Motor neuron (in vitro differentiated cells): ENCODE measurements around the gene DEUP1. TPM values are rescaled to one million over a fixed set of nuclear protein-coding genes. Genes with fewer than 3 reads are reported as not detected.

Experiments
- ATAC-seq, 8 experiments: fragments of 200-7000 bp; cut with Tn5 transposase; replicated peaks in 6 of 8; 2 replicates each; pipeline ENCODE4 v1.8.0; 2021; ENCODE audit warnings: mild to moderate bottlenecking in 8 of 8, moderate library complexity in 8 of 8
- H3K27ac ChIP-seq, 2 donors: fragments of 250-450 bp; sonication (Bioruptor Pico); 2 replicates each; pipeline ENCODE4 v1.9.0; 2021; ENCODE audit warnings: antibody characterized with exemption in 2 of 2, mild to moderate bottlenecking in 2 of 2, moderate library complexity in 1 of 2
- H3K4me1 ChIP-seq, 2 donors: fragments of 250-450 bp; sonication (Bioruptor Pico); replicated peaks in 1 of 2; 2 replicates each; pipeline ENCODE4 v1.6.1; 2021; ENCODE audit warnings: antibody characterized with exemption in 2 of 2, mild to moderate bottlenecking in 2 of 2, moderate library complexity in 1 of 2
- H3K4me3 ChIP-seq, 5 donors: fragments of 250-450 bp; sonication (Bioruptor Pico); 2 replicates each; pipeline ENCODE4 v1.9.0; 2021; ENCODE audit warnings: antibody characterized with exemption in 5 of 5, mild to moderate bottlenecking in 5 of 5, moderate library complexity in 4 of 5
- WGBS, 10 experiments: fragments of 450-650 bp; shearing (Covaris generic); methylation state at CpG; one replicate each; pipeline ENCODE4 v1.0.0; 2022; 5-methylcytosine and 5-hydroxymethylcytosine counted together
- in situ Hi-C, 9 experiments: fragments of 400-800 bp; cut with MboI; loops; one replicate each; pipeline ENCODE4 v1.15.0; 2021; ENCODE audit warnings: low sequenced_read_pairs in 9 of 9, low pct_unique_long_range_greater_than_20kb in 2 of 9; ENCODE audit not compliant: unreplicated experiment in 9 of 9
- total RNA-seq, 8 experiments: library from RNA; unstranded; fragments of 300-600 nt; gene quantifications; 2 replicates each; pipeline versions ENCODE4 v1.2.3 to v1.2.4, GENCODE V29; 2022

Gene DEUP1
- total RNA-seq, 8 experiments from 2014 or later, result 0.08 to 1.4 (median 0.31) TPM; not detected in 1

GRCh38 chr11:93464927-93465540, 134.5 kb downstream of the DEUP1 start:
- no peak overlapping the region for H3K4me3 ChIP-seq
- ATAC-seq, result no peak
- in situ Hi-C loops, result no loop called here
- H3K27ac ChIP-seq, result no peak overlapping the region
- H3K4me1 ChIP-seq, result no peaks in the 10 kb centered on the region
- WGBS, 10 experiments, result 10 to 80% (median 67%) methylated on average over 1 to 3 of the region's 3 CpGs; no CpG with 5 or more reads in 1 of the 10 experiments

GRCh38 chr11:93467054-93467453, 136.5 kb downstream of the DEUP1 start:
- in situ Hi-C loops, result no loop called here

DNA sequence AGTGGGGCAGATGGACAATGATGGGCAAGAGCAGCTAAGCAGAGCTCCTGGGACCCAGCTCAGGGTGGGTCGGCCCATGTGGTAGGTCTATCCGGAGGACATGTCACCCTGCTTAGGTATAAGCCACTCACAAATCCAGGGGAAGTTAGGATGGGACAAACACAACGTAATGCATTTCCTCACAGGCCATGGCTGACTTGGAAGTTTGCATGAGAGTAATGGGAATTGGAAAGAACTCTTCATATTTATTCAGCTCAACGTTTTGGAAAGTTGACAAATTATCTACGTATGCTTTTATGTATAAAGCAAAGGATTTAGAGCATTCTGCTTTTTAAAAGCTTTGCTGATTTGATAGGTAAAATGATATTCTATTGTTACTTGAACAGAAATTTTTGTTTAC, 137.7 kb downstream of the DEUP1 start:
- H3K4me3 ChIP-seq, result no peak overlapping the region
- H3K27ac ChIP-seq, result no peak overlapping the region
- in situ Hi-C loops, result no loop called here
- no peaks in the 10 kb centered on the region for H3K4me1 ChIP-seq
- WGBS, 10 experiments, result 8 to 100% (median 75%) methylated on average over 1 to 5 of the region's 5 CpGs
- ATAC-seq, result peak in 1 of 8 experiments; percentile 66

More at GRCh38 chr11:93467054-93467453, 136.5 kb downstream of the DEUP1 start:
- Histone ChIP-seq H3K4me1 (no peaks in the 10 kb centered on the region), H3K4me3 (no peak overlapping the region), H3K27ac (no peak overlapping the region)
- no peak for ATAC-seq
- WGBS, 10 experiments, result 20 to 100% (median 80%) methylated on average over 1 to 3 of the region's 4 CpGs; no CpG with 5 or more reads in 6 of the 10 experiments

- H3K4me1 ChIP-seq, result peaks cover 13 to 16% of the 10 kb centered on the region in 2 donors
- ATAC-seq, result peak in 1 of 8 experiments; percentile 28
- 67 to 100% (median 100%) methylated on average over 1 of the region's 1 CpG; no CpG with 5 or more reads in 4 of the 10 experiments for WGBS, 10 experiments
- no peak overlapping the region for H3K4me3 ChIP-seq
- H3K27ac ChIP-seq, result no peak overlapping the region
- in situ Hi-C loops, result no loop called here
These were observed 143.6 kb downstream of the DEUP1 start for GRCh38 chr11:93474123-93474522.

- WGBS, 10 experiments, result 0 to 100% (median 82%) methylated on average over 1 to 3 of the region's 3 CpGs; no CpG with 5 or more reads in 2 of the 10 experiments
- H3K4me1 ChIP-seq, result peaks cover 13 to 16% of the 10 kb centered on the region in 2 donors
- ATAC-seq, result peak in 3 of 8 experiments; percentile 88 to 93 (median 92)
These were observed 146.3 kb downstream of the DEUP1 start for GRCh38 chr11:93476796-93477195.

DNA sequence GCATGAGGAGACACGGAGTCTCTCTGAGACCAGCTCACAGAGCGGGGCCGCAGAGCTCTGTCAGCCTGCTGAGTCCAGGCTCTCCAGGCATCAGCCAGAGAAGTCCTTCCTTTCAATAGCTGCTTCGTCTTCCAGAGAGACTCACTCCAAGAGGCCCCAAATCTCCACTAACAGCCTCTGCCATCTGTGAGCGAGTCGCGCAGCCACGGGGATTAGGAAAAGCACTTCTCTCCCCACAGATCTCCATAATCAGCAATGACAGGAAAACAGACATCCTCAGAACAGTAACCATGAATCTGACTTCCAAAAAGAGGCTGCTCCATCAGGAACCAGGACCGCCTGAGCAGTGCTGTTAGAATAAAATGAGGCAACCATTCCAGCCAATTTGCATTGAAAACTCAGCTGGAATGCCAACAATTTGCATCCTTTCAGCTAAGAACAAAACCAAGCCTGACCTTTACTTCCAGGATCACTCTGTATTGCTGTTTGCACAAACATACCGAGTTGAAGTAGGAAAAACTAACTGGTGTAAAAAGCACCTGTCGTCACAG, 147.2 kb downstream of the DEUP1 start:
- H3K4me3 ChIP-seq, result no peak overlapping the region
- peak; percentile 22 to 71 (median 54) for ATAC-seq

More at GRCh38 chr11:93476796-93477195, 146.3 kb downstream of the DEUP1 start:
- H3K4me3 ChIP-seq, result no peak overlapping the region
- no peak overlapping the region for H3K27ac ChIP-seq
- in situ Hi-C loops, result no loop called here

DNA sequence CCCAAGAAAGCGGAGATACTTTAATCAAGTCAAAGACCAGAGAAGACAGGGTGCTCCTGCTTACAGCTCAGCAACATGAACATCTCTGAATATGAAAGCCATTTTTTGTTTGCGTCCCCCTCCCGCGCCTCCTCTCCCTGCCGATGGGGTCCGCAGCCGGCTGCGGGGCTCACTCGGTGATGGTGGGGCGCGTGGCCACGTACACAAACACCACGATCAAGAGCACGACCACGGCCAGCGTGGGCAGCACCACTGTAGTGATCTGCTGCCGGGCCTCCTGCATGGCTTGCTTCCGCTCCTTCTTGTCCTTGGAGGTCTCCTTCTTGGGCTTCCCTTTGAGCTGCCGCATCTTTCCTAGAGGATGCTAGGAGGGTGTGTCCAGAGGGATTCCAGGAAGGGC, 148.3 kb downstream of the DEUP1 start:
- Histone ChIP-seq H3K4me3 (no peak overlapping the region), H3K27ac (no peak overlapping the region), H3K4me1 (peaks cover 13 to 16% of the 10 kb centered on the region in 2 donors)
- ATAC-seq, result no peak
- 85 to 100% (median 97%) methylated on average over 1 to 15 of the region's 19 CpGs; no CpG with 5 or more reads in 4 of the 10 experiments for WGBS, 10 experiments
- in situ Hi-C loops, result no loop called here

More for the DNA sequence above, 147.2 kb downstream of the DEUP1 start:
- peaks cover 13 to 16% of the 10 kb centered on the region in 2 donors for H3K4me1 ChIP-seq
- in situ Hi-C loops, result no loop called here
- 41 to 94% (median 52%) methylated on average over 2 to 11 of the region's 11 CpGs for WGBS, 10 experiments
- H3K27ac ChIP-seq, result no peak overlapping the region

- peaks cover 13 to 16% of the 10 kb centered on the region in 2 donors for H3K4me1 ChIP-seq
- no peak overlapping the region for H3K4me3 ChIP-seq
- no peak for ATAC-seq
- in situ Hi-C loops, result no loop called here
- 79 to 100% (median 100%) methylated on average over 1 to 3 of the region's 6 CpGs; no CpG with 5 or more reads in 4 of the 10 experiments for WGBS, 10 experiments
- H3K27ac ChIP-seq, result no peak overlapping the region
These were observed 149.7 kb downstream of the DEUP1 start for GRCh38 chr11:93480256-93480655.

DNA sequence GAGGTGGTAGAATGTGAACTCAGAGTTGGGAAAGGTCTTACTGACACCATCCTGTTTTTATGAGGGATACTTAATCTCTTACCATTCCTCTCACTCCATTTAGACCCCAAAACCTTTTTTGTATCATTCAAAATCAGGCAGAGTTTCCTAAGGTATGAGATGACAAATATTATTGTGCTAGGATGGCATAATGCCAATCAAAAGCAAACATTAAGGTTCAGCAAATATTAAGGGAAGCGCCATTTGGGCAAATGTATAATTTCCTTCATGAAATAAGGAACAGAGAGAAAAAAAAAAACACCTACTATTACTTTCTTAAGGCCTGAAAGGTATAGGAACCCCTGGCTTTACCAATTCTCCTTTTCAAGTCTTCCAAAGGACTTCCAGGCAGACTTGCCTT, 150.2 kb downstream of the DEUP1 start:
- no peak for ATAC-seq
- Histone ChIP-seq H3K4me3 (no peak overlapping the region), H3K27ac (no peak overlapping the region), H3K4me1 (peaks cover 13 to 16% of the 10 kb centered on the region in 2 donors)
- in situ Hi-C loops, result no loop called here
- 86 to 100% (median 100%) methylated on average over 1 of the region's 1 CpG; no CpG with 5 or more reads in 5 of the 10 experiments for WGBS, 10 experiments

- in situ Hi-C loops, result no loop called here
- Histone ChIP-seq H3K4me1 (peaks cover 15 to 16% of the 10 kb centered on the region in 2 donors), H3K4me3 (no peak overlapping the region), H3K27ac (no peak overlapping the region)
- no peak for ATAC-seq
- WGBS, 10 experiments, result 67 to 100% (median 94%) methylated on average over 1 to 16 of the region's 16 CpGs; no CpG with 5 or more reads in 3 of the 10 experiments
These were observed 150.7 kb downstream of the DEUP1 start for GRCh38 chr11:93481279-93481678.

- no peak overlapping the region for H3K27ac ChIP-seq
- peaks cover 19 to 20% of the 10 kb centered on the region in 2 donors for H3K4me1 ChIP-seq
- in situ Hi-C loops, result no loop called here
- no peak for ATAC-seq
- WGBS, 10 experiments, result 86 to 100% (median 94%) methylated on average over 1 to 4 of the region's 6 CpGs; no CpG with 5 or more reads in 2 of the 10 experiments
- no peak overlapping the region for H3K4me3 ChIP-seq
These were observed 151.2 kb downstream of the DEUP1 start for GRCh38 chr11:93481696-93482095.

DNA sequence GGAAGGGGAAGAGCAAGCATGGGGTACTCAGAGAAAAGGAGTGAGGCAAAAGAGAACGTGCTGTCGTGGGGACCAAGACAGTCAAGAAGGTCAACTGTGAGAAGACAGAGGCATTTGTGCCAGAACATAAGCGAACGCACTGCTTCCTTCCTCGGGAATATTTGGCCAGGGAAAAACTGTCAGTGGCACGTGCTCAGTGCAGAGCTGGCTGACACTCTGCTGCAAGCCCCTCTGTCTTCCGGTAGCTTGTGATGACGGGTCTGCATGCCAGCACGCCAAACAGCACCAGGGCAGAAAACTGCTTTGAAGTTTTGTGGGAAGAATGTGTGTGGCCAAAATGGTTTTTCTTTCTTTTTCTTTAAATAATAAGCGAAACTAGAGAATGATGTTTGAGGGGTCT, 152.0 kb downstream of the DEUP1 start:
- ATAC-seq, result no peak
- WGBS, 10 experiments, result 55 to 97% (median 76%) methylated on average over 5 to 10 of the region's 10 CpGs; no CpG with 5 or more reads in 2 of the 10 experiments
- peaks cover 17 to 22% of the 10 kb centered on the region in 2 donors for H3K4me1 ChIP-seq
- no peak overlapping the region for H3K4me3 ChIP-seq
- in situ Hi-C loops, result no loop called here
- no peak overlapping the region for H3K27ac ChIP-seq

GRCh38 chr11:93484716-93485115, 154.2 kb downstream of the DEUP1 start:
- Histone ChIP-seq H3K27ac (no peak overlapping the region), H3K4me1 (peaks cover 20 to 25% of the 10 kb centered on the region in 2 donors), H3K4me3 (no peak overlapping the region)
- in situ Hi-C loops, result no loop called here
- 0 to 100% (median 60%) methylated on average over 1 to 2 of the region's 3 CpGs; no CpG with 5 or more reads in 1 of the 10 experiments for WGBS, 10 experiments
- peak in 3 of 8 experiments; percentile 35 to 78 (median 69) for ATAC-seq
